Measurements from ENCODE around the gene RAB3IL1. TPM values are rescaled to one million over a fixed set of nuclear protein-coding genes. Genes with fewer than 3 reads are reported as not detected.
A peak's percentile ranks its signal among the peaks of the same experiment; 100 is the strongest.

Gene RAB3IL1
- total RNA-seq, 3 donors from 2014 or later = 11.7 to 27.9 (median 22.6) TPM

DNA sequence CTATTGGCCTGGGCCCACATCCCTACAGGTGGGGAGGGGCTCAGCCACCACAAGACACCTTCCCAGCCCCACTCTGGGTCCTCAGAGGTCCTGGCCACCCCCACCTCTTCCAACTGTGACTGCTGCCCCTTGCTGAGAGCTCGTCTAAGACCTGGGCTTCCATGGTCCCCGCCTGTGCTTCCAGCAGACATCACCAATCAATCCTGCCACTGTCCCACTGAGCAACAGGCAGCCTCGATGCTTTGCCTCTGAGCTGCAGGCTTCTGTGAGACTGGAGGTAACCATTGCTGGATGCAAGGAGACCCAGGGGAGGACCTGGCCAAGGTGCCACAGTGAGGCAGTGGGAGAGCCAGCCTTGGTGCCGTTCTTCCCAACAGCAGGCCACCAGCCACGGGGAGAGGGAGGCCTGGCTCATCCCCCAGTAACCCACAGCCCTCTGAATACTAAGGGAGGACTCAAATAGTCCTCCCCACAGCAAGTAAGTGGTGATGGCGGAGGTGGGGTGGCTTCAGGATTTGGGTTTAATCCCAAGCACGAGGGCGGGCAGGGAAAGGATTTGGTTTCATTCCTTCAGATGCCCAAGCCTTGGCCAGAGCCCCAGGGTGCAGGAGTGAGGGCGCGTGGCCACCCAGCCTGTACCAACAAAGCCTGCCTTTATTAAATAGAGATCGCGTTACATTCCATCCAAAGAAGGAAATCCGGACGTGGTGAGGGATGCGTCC is 20.5 kb downstream of the RAB3IL1 start:
- Histone ChIP-seq H3K4me1 (peaks cover 0 to 4% of the 10 kb centered on the region in 2 donors), H3K4me3 (no peak overlapping the region), H3K27ac (peak overlapping the region; percentile 73 to 88), H3K27me3 (no peaks in the 10 kb centered on the region), H3K36me3 (no peaks in the 10 kb centered on the region), H3K9me3 (no peaks in the 10 kb centered on the region)
- peak in 1 of 2 donors; percentile 61 for DNase-seq (ENCODE audit: low spot score in 2 of 2)
- intact Hi-C loops (cut with DNase I; ENCODE audit: low total_unique reads) = no loop called here
- TF ChIP-seq POLR2A (IDR thresholded peaks at IDR 0.05) = no peak
- TF ChIP-seq POLR2AphosphoS5 (IDR thresholded peaks at IDR 0.05) = no peak
- TF ChIP-seq CTCF (IDR thresholded peaks at IDR 0.05) = no peak

DNA sequence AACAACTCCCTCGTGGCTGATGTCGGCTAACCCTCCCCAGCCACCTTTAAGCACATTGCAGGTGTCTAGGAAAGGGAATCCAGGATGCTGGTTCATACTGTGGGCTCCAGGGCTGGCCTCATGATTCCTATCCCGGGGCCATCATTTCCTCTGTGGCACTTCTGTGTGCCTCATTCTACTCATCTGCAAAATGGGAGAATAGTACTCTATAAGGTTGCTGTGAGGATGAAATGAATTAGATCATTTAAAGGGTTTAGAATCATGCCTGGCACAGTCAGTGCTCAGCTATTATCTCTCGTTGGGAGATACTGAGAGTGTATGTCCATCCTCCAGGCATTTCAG is 21.7 kb downstream of the RAB3IL1 start:
- H3K27ac ChIP-seq = peak overlapping the region in 1 of 2 donors; percentile 88
- no peaks in the 10 kb centered on the region for H3K27me3 ChIP-seq
- intact Hi-C loops (cut with DNase I; ENCODE audit: low total_unique reads) = no loop called here
- TF ChIP-seq POLR2AphosphoS5 (IDR thresholded peaks at IDR 0.05) (no peak), POLR2A (IDR thresholded peaks at IDR 0.05) (no peak), CTCF (IDR thresholded peaks at IDR 0.05) (no peak)
- DNase-seq (ENCODE audit: low spot score in 2 of 2) = no peak
- no peak overlapping the region for H3K4me3 ChIP-seq
- H3K9me3 ChIP-seq = no peaks in the 10 kb centered on the region
- H3K36me3 ChIP-seq = no peaks in the 10 kb centered on the region
- peaks cover 3 to 8% of the 10 kb centered on the region in 2 donors for H3K4me1 ChIP-seq

GRCh38 chr11:61895046-61895717 is 22.2 kb downstream of the RAB3IL1 start:
- TF ChIP-seq POLR2AphosphoS5 (IDR thresholded peaks at IDR 0.05) = no peak
- no peak for TF ChIP-seq POLR2A (IDR thresholded peaks at IDR 0.05)
- TF ChIP-seq CTCF (IDR thresholded peaks at IDR 0.05) = no peak
- DNase-seq (ENCODE audit: low spot score in 2 of 2) = no peak
- peak overlapping the region in 1 of 2 donors; percentile 88 for H3K27ac ChIP-seq
- H3K27me3 ChIP-seq = no peaks in the 10 kb centered on the region
- H3K36me3 ChIP-seq = no peaks in the 10 kb centered on the region
- intact Hi-C loops (cut with DNase I; ENCODE audit: low total_unique reads) = no loop called here
- no peaks in the 10 kb centered on the region for H3K9me3 ChIP-seq
- peaks cover 7 to 8% of the 10 kb centered on the region in 2 donors for H3K4me1 ChIP-seq
- H3K4me3 ChIP-seq = no peak overlapping the region

- Histone ChIP-seq H3K4me3 (no peak overlapping the region), H3K27ac (peak overlapping the region in 1 of 2 donors; percentile 38)
- TF ChIP-seq CTCF (IDR thresholded peaks at IDR 0.05) = no peak
- TF ChIP-seq POLR2AphosphoS5 (IDR thresholded peaks at IDR 0.05) = no peak
- no peak for TF ChIP-seq POLR2A (IDR thresholded peaks at IDR 0.05)
Measured at GRCh38 chr11:61893981-61894380, 23.4 kb downstream of the RAB3IL1 start.

DNA sequence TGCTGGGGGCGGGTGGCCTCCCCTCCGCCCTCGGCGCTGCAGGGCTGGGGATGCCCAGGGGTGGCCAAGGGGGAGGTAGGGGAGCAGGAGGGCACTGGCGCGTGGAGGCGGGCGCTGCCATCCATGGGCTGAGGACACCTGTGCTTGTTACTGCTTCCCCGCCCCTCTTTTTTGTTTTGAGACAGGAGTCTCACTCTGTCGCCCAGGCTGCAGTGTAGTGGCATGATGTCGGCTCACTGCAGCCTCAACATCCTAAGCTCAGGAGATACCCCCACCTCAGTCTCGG is 25.3 kb downstream of the RAB3IL1 start:
- DNase-seq (ENCODE audit: low spot score in 2 of 2) = no peak
- Histone ChIP-seq H3K27me3 (no peaks in the 10 kb centered on the region), H3K4me3 (peak overlapping the region; percentile 74 to 97 (median 77)), H3K9me3 (no peaks in the 10 kb centered on the region), H3K4me1 (peaks cover 4 to 7% of the 10 kb centered on the region in 2 donors), H3K36me3 (no peaks in the 10 kb centered on the region), H3K27ac (peak overlapping the region; percentile 79 to 93)
- TF ChIP-seq POLR2A (IDR thresholded peaks at IDR 0.05) (no peak), CTCF (IDR thresholded peaks at IDR 0.05) (no peak), POLR2AphosphoS5 (IDR thresholded peaks at IDR 0.05) (no peak)
- intact Hi-C loops (cut with DNase I; ENCODE audit: low total_unique reads) = no loop called here

More at GRCh38 chr11:61893981-61894380, 23.4 kb downstream of the RAB3IL1 start:
- no peak for DNase-seq (ENCODE audit: low spot score in 2 of 2)
- H3K4me1 ChIP-seq = peaks cover 7 to 8% of the 10 kb centered on the region in 2 donors
- intact Hi-C loops (cut with DNase I; ENCODE audit: low total_unique reads) = no loop called here
- no peaks in the 10 kb centered on the region for H3K27me3 ChIP-seq
- no peaks in the 10 kb centered on the region for H3K36me3 ChIP-seq
- no peaks in the 10 kb centered on the region for H3K9me3 ChIP-seq

All from breast epithelium (tissue), 4 donors.